Measurements from ENCODE around the gene AMELX.

AMELX gene

GRCh38 chrX:11309220-11309619, 16.0 kb downstream of the AMELX start:
- no peak for DNase-seq (ENCODE audit: low read depth in 2 of 2)

GRCh38 chrX:11311706-11312105, 18.5 kb downstream of the AMELX start:
- no peak for DNase-seq (ENCODE audit: low read depth in 2 of 2)

- no peak for DNase-seq (ENCODE audit: low read depth in 2 of 2)
These were observed 26.8 kb downstream of the AMELX start for GRCh38 chrX:11319806-11320520.

GRCh38 chrX:11321986-11322385, 28.8 kb downstream of the AMELX start:
- no peak for DNase-seq (ENCODE audit: low read depth in 2 of 2)

- no peak for DNase-seq (ENCODE audit: low read depth in 2 of 2)
These were observed 34.9 kb downstream of the AMELX start for GRCh38 chrX:11328134-11328533.

- DNase-seq (ENCODE audit: low read depth in 2 of 2): no peak
These were observed 35.8 kb downstream of the AMELX start for GRCh38 chrX:11329021-11329420.

GRCh38 chrX:11331788-11332187, 38.6 kb downstream of the AMELX start:
- no peak for DNase-seq (ENCODE audit: low read depth in 2 of 2)

GRCh38 chrX:11334165-11334564, 41.0 kb downstream of the AMELX start:
- DNase-seq (ENCODE audit: low read depth in 2 of 2): no peak

- DNase-seq (ENCODE audit: low read depth in 2 of 2): no peak
These were observed 43.0 kb downstream of the AMELX start for GRCh38 chrX:11336201-11336600.

GRCh38 chrX:11337292-11338009, 44.2 kb downstream of the AMELX start:
- no peak for DNase-seq (ENCODE audit: low read depth in 2 of 2)

- no peak for DNase-seq (ENCODE audit: low read depth in 2 of 2)
These were observed 48.3 kb downstream of the AMELX start for GRCh38 chrX:11341274-11342201.

GRCh38 chrX:11342673-11343072, 49.5 kb downstream of the AMELX start:
- DNase-seq (ENCODE audit: low read depth in 2 of 2): no peak

- DNase-seq (ENCODE audit: low read depth in 2 of 2): no peak
These were observed 53.0 kb downstream of the AMELX start for GRCh38 chrX:11346121-11346682.

GRCh38 chrX:11347300-11347699, 54.1 kb downstream of the AMELX start:
- DNase-seq (ENCODE audit: low read depth in 2 of 2): no peak

GRCh38 chrX:11349020-11349419, 55.8 kb downstream of the AMELX start:
- no peak for DNase-seq (ENCODE audit: low read depth in 2 of 2)

- DNase-seq (ENCODE audit: low read depth in 2 of 2): no peak
These were observed 56.6 kb downstream of the AMELX start for GRCh38 chrX:11349661-11350337.
